Activated T-cell treated with anti-CD3 and anti-CD28 coated beads, Interleukin-2, amount 50 U/mL, for 72 hours (primary cell): ENCODE results near the gene DZIP3. TPM values are rescaled to one million over a fixed set of nuclear protein-coding genes. Genes with fewer than 3 reads are reported as not detected.
"Not testable (repeated sequence)": the region's sequence is repeated elsewhere in the genome, so short reads cannot be mapped to it uniquely, and the experiment has no call there.

ENCODE experiments used
- ATAC-seq, 2 donors: fragments of 150-1000 bp; cut with Tn5 transposase; replicated peaks in 1 of 2; 2 replicates each; pipeline ENCODE4 v1.10.0; 2021; ENCODE audit warnings: moderate library complexity in 2 of 2, mild to moderate bottlenecking in 1 of 2
- DNase-seq, 2 donors: peaks; one replicate each; pipeline ENCODE4 v3.0.0; 2021 to 2022; ENCODE audit warnings: mixed read lengths in 1 of 2
- H3K27ac Mint-ChIP-seq: one replicate; pipeline ENCODE4 v1.8.0; 2022; ENCODE audit warnings: mild to moderate bottlenecking, moderate library complexity, mixed read lengths
- H3K27me3 Mint-ChIP-seq: one replicate; pipeline ENCODE4 v1.8.0; 2022; ENCODE audit warnings: low read depth, mixed read lengths
- H3K36me3 Mint-ChIP-seq, 2 donors: one replicate each; pipeline ENCODE4 v1.8.0; 2022; ENCODE audit warnings: mixed read lengths in 2 of 2, mild to moderate bottlenecking in 1 of 2; ENCODE audit not compliant: insufficient read depth in 2 of 2
- H3K4me1 Mint-ChIP-seq: one replicate; pipeline ENCODE4 v1.8.0; 2022; ENCODE audit warnings: low read depth, mixed read lengths
- H3K4me3 Mint-ChIP-seq, 2 donors: one replicate each; pipeline ENCODE4 v1.8.0; 2022; ENCODE audit warnings: mild to moderate bottlenecking in 2 of 2, mixed read lengths in 2 of 2, moderate library complexity in 2 of 2
- H3K9me3 Mint-ChIP-seq, 2 donors: one replicate each; pipeline ENCODE4 v1.8.0; 2022; ENCODE audit warnings: mixed read lengths in 2 of 2
- total RNA-seq, 2 donors: library from RNA; stranded (reverse); gene quantifications; one replicate each; pipeline ENCODE4 v1.2.3, GENCODE V29; 2022

Gene DZIP3
- total RNA-seq, 2 donors from 2014 or later, result 21.2 to 25.2 TPM

DNA sequence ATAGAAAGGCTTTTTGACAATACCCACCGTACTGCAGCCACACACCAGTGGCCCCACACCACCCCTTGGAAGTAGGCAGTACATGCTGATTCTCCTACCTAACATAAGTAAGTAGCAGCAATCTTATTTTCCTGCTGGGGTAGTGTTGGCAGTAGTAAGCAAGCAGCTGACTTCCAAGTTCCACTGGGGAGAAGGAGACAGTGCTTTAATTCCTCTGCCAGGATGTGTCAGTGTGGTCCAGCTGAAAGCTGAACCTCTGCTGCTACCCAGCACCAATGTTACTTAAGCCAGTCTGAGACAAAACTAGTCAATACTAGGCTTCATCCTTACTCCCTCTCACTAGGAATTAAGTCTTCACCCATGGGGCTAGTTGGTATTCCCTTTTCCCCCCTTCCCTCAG, 74.7 kb downstream of the DZIP3 start:
- Mint-ChIP-seq H3K4me3 (no peak overlapping the region), H3K27me3 (no peaks in the 10 kb centered on the region), H3K9me3 (no peaks in the 10 kb centered on the region), H3K4me1 (peaks cover 10% of the 10 kb centered on the region), H3K36me3 (peaks cover 0 to 4% of the 10 kb centered on the region in 2 donors), H3K27ac (no peak overlapping the region)
- ATAC-seq, result no peak
- DNase-seq, result no peak

DNA sequence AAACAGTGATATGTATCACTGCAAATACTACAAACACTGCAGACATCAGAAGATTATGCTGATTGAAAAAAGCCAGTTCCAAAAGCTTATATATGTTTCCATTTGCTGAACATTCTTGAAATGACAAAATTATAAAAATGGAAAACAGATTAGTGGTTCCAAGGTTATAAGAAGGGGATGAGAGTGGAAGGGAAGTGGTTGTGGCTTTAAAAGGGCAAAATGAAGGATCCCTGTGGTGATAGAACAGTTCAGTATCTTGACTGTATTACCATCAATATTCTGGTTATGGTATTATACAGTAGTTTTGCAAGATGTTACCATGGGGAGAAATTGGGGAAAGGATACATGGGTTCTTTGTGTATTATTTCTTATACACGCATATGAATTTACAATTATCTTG, 77.8 kb downstream of the DZIP3 start:
- H3K27ac Mint-ChIP-seq, result no peak overlapping the region
- H3K4me3 Mint-ChIP-seq, result no peak overlapping the region
- no peaks in the 10 kb centered on the region for H3K27me3 Mint-ChIP-seq
- no peak for DNase-seq
- H3K9me3 Mint-ChIP-seq, result no peaks in the 10 kb centered on the region
- ATAC-seq, result no peak
- H3K36me3 Mint-ChIP-seq, result peaks cover 2 to 4% of the 10 kb centered on the region in 2 donors
- H3K4me1 Mint-ChIP-seq, result peaks cover 10% of the 10 kb centered on the region

DNA sequence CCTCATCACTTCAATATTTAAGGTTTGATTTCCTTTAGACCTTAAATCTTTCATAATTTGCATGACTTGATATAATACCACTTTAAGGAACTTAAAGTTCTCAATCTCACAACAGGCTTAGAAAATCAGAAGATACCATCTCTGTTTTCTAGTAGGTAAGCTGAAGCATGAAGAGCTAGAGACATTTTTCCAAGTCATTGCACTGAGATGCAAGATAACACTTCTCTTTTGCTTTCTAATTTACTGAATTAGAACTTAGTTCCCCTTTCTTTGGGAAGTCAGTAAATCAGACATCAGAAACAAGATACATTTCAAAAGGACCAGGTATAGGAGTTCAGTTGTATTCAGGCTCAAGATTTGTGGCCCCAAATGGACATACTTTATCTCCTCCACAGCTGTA, 79.7 kb downstream of the DZIP3 start:
- Mint-ChIP-seq H3K4me3 (no peak overlapping the region), H3K4me1 (peaks cover 12% of the 10 kb centered on the region), H3K36me3 (peaks cover 2% of the 10 kb centered on the region in 2 donors), H3K9me3 (no peaks in the 10 kb centered on the region), H3K27me3 (no peaks in the 10 kb centered on the region), H3K27ac (no peak overlapping the region)
- DNase-seq (no peak), ATAC-seq (no peak)

DNA sequence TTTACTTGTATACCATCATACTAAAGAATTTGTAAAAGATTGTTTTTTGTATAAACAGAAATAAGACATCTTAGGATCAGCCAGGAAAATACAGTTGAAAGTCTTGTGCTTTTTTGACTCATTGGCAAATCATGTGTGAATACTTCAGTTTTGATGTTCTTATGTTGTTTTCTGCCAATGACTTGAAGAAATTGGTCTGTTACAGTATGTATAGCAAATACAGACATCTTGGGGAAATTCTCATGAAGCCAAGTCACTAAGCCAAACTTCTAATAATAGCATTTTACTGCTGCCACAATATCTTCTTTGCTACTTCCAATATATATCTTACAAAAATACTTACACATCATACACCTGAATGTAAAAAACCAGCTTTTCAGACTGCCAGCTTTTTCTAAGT, 83.2 kb downstream of the DZIP3 start:
- DNase-seq (no peak), ATAC-seq (no peak)
- Mint-ChIP-seq H3K27ac (no peak overlapping the region), H3K36me3 (peaks cover 0 to 2% of the 10 kb centered on the region in 2 donors), H3K27me3 (no peaks in the 10 kb centered on the region), H3K4me3 (no peak overlapping the region), H3K4me1 (peaks cover 4% of the 10 kb centered on the region), H3K9me3 (no peaks in the 10 kb centered on the region)

DNA sequence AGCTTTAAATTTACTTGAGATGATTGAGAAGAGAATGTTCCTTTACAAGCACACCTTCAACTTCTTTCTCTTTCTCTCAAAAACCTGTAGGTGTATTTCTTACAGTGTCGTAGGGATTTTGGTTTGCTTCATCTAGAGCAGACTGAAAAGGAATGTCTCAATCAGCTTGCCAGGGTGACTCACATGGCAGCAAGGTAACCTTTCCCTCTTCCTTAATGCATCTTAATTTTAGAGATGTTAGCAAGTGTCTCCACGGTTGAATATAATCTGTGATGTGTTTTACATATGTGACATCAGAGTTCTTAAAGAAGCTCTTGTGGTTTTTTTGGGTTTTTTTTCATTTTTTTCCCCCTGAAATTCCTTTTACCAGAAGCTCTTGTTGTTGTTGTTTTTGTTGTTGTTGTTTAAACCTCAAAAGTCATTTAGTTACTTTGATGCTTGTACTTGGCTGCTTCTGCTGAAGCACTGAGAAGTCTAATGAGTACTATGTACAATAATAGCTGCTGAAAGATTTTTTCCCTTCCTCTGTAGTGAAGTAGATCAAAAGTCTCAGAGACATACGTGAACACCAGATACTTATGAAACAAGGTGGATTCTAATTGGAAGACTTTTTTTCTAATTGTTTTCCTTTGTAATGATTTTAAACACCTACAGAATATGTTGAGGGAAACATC, 84.6 kb downstream of the DZIP3 start:
- no peaks in the 10 kb centered on the region for H3K27me3 Mint-ChIP-seq
- DNase-seq (no peak), ATAC-seq (no peak)
- no peaks in the 10 kb centered on the region for H3K9me3 Mint-ChIP-seq
- H3K36me3 Mint-ChIP-seq, result peaks cover 0 to 2% of the 10 kb centered on the region in 2 donors
- H3K4me3 Mint-ChIP-seq, result no peak overlapping the region
- peaks cover 4% of the 10 kb centered on the region for H3K4me1 Mint-ChIP-seq
- no peak overlapping the region for H3K27ac Mint-ChIP-seq

DNA sequence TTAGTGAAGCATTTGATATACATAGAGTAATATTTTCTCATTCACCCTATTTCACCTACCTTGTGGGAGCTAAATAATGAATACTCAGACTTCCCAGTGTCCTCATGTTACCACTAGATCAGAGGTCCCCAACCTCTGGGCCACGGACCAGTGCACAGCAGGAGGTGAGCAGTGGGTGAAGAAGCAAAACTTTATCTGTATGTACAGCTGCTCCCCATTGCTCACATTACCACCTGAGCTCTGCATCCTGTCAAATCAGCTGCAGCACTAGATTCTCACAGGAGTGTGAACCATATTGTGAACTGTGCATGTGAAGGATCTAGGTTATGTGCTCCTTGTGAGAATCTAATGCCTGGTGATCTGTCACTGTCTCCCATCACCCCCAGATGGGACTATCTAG, 88.3 kb downstream of the DZIP3 start:
- H3K27ac Mint-ChIP-seq, result no peak overlapping the region
- no peaks in the 10 kb centered on the region for H3K27me3 Mint-ChIP-seq
- H3K36me3 Mint-ChIP-seq, result no peaks in the 10 kb centered on the region
- no peak for DNase-seq
- ATAC-seq, result no peak
- H3K4me1 Mint-ChIP-seq, result peaks cover 4% of the 10 kb centered on the region
- no peak overlapping the region for H3K4me3 Mint-ChIP-seq
- H3K9me3 Mint-ChIP-seq, result no peaks in the 10 kb centered on the region

DNA sequence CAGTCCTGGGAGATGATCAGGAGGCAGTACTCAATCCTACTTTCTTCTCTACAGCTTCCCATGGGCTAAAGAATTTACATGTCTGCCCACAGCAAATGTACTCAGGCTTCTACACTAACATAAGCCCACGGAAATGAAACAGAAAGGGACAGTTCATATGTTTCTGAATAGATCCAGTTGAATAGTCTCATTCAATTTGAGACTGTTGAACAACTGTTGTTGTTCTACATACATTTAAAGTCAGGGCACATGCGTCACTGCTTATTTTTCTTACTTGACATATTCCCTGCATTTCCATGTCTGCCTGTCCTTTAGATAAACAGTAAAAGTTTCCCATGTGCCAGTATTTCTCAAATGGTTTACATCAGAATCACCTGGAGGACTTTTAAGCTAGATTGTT, 102.8 kb downstream of the DZIP3 start:
- peaks cover 6 to 14% of the 10 kb centered on the region in 2 donors for H3K36me3 Mint-ChIP-seq
- H3K27ac Mint-ChIP-seq, ATAC-seq, H3K4me1 Mint-ChIP-seq, H3K4me3 Mint-ChIP-seq, H3K27me3 Mint-ChIP-seq, H3K9me3 Mint-ChIP-seq, DNase-seq: not testable (repeated sequence)

DNA sequence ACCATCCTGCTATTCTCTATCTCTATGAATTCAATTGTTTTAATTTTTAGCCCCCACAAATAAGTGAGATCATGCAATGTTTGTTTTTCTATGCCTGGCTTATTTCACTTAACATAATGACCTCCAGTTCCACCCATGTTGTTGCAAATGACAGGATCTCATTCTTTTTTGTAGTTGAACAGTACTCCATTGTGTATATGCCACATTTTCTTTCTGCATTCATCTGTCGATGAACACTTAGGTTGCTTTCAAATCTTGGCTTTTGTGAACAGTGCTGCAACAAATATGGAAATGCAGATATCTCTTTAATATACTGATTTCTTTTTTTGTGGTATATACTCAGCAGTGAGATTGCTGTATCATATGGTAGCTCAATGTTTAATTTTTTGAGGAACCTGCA, 108.9 kb downstream of the DZIP3 start:
- peaks cover 3 to 11% of the 10 kb centered on the region in 2 donors for H3K9me3 Mint-ChIP-seq
- ATAC-seq, result no peak
- H3K4me1 Mint-ChIP-seq, result no peaks in the 10 kb centered on the region
- H3K4me3 Mint-ChIP-seq, result no peak overlapping the region
- no peak overlapping the region for H3K27ac Mint-ChIP-seq
- H3K36me3 Mint-ChIP-seq, result peaks cover 4 to 12% of the 10 kb centered on the region in 2 donors
- DNase-seq, result no peak
- H3K27me3 Mint-ChIP-seq, result no peaks in the 10 kb centered on the region

DNA sequence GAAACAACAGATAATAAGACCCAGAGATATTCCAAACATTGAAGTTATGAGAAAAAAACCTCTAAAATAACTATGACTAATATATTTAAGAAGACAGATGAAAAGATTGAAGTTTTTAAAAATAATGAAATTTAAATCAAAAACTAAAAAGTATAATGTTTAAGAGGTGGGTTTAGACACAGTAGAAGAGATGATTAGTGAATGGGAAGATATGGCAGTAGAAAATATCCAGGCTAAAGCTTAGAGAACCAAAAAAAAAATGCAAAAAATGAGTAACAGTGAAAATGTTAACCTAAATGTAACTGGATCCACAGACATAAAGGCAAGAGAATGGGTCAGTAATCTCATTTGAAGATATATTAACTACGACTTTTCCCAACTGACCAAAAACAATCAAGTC, 115.5 kb downstream of the DZIP3 start:
- no peak for ATAC-seq
- Mint-ChIP-seq H3K4me3 (no peak overlapping the region), H3K9me3 (peaks cover 9 to 14% of the 10 kb centered on the region in 2 donors), H3K4me1 (no peaks in the 10 kb centered on the region), H3K27me3 (no peaks in the 10 kb centered on the region), H3K36me3 (peaks cover 4 to 17% of the 10 kb centered on the region in 2 donors), H3K27ac (no peak overlapping the region)
- DNase-seq, result no peak

DNA sequence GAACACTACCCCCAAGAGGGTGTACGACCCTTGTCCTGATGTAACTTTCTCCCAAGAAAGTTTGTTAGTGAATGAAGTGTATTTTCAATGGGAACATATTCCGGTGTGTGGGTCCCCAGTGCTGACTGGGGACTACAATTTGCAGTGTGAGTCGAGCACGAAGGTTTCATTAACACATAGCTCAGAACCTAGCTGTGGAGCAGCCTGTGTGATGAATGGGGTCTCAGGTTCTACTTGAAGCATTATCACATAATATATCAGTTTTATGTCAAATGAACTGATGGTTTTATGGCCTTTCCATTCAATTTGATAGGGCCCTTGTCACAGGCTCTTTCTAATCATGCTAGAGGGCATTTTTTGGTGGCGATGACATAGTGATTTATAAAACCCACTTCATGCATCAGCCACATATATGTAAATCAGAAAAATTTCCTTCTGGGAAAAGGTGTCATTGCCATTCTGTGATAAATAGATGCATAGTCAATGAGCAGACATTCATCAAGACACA, 123.5 kb downstream of the DZIP3 start:
- no peaks in the 10 kb centered on the region for H3K27me3 Mint-ChIP-seq
- H3K4me3 Mint-ChIP-seq, result no peak overlapping the region
- DNase-seq, result no peak
- ATAC-seq, result no peak
- H3K27ac Mint-ChIP-seq, result no peak overlapping the region
- H3K36me3 Mint-ChIP-seq, result no peaks in the 10 kb centered on the region
- no peaks in the 10 kb centered on the region for H3K9me3 Mint-ChIP-seq
- no peaks in the 10 kb centered on the region for H3K4me1 Mint-ChIP-seq

DNA sequence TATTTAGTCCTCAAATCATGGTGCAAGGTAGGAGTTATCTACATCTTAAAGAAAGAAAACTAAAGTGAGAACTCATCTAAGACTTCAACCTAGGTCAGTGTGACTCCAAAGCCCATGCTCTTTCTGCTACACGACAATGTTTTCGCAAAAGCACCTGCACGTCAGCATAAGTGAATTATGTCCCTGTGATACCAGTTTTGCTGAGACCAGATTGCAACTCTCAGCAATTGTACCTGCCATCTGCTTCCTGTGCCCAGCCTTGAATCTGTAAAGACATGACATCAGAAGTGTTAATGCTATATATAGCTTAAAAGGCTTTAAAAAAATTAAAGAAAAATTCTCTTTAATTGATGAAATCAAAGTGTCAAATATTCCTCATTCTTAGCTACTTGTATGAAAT, 124.3 kb downstream of the DZIP3 start:
- Mint-ChIP-seq H3K9me3 (no peaks in the 10 kb centered on the region), H3K27ac (no peak overlapping the region), H3K4me3 (no peak overlapping the region), H3K27me3 (no peaks in the 10 kb centered on the region), H3K4me1 (no peaks in the 10 kb centered on the region), H3K36me3 (no peaks in the 10 kb centered on the region)
- ATAC-seq (no peak), DNase-seq (no peak)

DNA sequence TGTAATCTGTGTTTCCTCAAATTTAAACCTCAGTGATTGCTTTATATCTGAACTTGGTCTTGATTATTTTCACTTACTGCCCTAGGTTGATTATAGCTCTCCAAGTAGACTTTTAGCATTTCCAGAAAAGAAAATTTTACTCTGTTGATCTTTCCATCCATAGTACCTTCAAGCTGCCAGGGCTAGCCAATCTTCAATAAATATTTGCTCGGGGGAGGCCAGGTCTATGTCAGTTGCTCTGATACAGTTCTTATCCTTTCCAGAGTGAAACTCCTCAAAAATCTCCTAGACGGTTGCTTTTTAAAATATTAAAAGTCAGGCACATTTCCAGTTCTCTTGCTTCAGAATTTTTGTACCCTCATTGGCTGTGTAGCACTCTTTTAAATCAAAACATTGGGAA, 128.9 kb downstream of the DZIP3 start:
- ATAC-seq, result no peak
- H3K4me1 Mint-ChIP-seq, result no peaks in the 10 kb centered on the region
- DNase-seq, result no peak
- no peaks in the 10 kb centered on the region for H3K27me3 Mint-ChIP-seq
- peaks cover 4% of the 10 kb centered on the region in 2 donors for H3K9me3 Mint-ChIP-seq
- H3K27ac Mint-ChIP-seq, result no peak overlapping the region
- no peak overlapping the region for H3K4me3 Mint-ChIP-seq
- H3K36me3 Mint-ChIP-seq, result peaks cover 4 to 5% of the 10 kb centered on the region in 2 donors

DNA sequence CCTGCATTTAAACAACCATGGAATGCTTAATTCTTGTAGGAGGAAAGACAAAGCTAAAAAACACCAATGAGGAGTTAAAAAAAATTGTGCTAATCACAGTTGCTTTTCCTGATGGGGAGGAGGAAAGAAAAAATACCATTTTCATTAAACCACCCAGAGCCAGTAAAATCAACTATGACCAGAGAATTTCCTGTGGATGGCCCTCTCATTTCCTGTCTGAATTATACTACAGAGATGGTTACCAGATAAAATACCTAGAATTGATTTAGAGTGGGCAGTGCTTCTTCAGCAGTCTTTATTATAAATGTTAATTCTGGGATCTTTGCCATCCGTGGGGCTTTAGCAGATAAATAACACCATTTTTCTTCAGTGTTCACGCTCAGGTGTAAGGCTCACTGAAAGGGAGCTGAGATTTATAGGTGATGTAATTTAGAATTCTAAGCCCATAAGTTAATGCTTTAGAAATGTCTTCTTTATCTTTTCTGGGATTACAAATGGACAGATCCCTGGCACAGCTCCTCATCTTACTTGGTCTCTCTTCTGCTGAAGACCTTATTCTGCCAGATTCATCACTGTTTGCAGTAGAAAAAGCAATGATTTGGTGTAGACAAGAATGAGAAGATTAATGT, 129.8 kb downstream of the DZIP3 start:
- Mint-ChIP-seq H3K4me1 (peaks cover 4% of the 10 kb centered on the region), H3K27me3 (no peaks in the 10 kb centered on the region), H3K9me3 (peaks cover 4 to 7% of the 10 kb centered on the region in 2 donors), H3K4me3 (no peak overlapping the region), H3K36me3 (peaks cover 4 to 5% of the 10 kb centered on the region in 2 donors), H3K27ac (no peak overlapping the region)
- ATAC-seq (no peak), DNase-seq (no peak)

DNA sequence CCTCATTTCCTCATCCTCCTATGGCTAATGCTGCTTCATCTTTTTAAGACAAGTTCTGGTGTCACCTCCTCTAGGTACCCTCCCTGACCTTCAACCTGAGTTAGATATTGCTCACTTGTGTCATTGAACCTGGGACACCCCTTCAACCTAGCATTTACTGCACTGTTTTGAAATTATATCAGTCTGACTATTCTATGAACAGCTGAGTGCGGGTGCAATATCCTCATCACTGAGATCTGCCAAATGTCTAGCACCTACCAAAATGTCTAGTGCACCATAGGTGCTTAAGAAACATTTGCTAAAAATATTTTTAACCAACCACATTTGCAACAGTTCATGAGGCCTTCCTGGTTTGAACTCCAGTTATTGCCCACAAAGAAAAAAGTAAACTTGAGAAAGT, 133.2 kb downstream of the DZIP3 start:
- Mint-ChIP-seq H3K27me3 (no peaks in the 10 kb centered on the region), H3K36me3 (peaks cover 4 to 5% of the 10 kb centered on the region in 2 donors), H3K4me3 (no peak overlapping the region), H3K4me1 (peaks cover 5% of the 10 kb centered on the region), H3K27ac (no peak overlapping the region), H3K9me3 (peaks cover 4 to 7% of the 10 kb centered on the region in 2 donors)
- ATAC-seq (no peak), DNase-seq (no peak)
